Hematopoietic multipotent progenitor cell (in vitro differentiated cells): ENCODE measurements around the gene SIAH2. TPM values are rescaled to one million over a fixed set of nuclear protein-coding genes. Genes with fewer than 3 reads are reported as not detected.

Source experiments
- DNase-seq, 3 donors: peaks; one replicate each; pipeline ENCODE4 v3.0.0-alpha.2; 2011 to 2015; ENCODE audit warnings: low read depth in 2 of 3, low spot score in 2 of 3
- total RNA-seq: library from RNA; depleted of rRNA; stranded (reverse); fragments of >200 nt; gene quantifications from one replicate; pipeline ENCODE4 v1.2.3, GENCODE V29; 2012

SIAH2 gene
- total RNA-seq, 1 donor: 151 TPM

DNA sequence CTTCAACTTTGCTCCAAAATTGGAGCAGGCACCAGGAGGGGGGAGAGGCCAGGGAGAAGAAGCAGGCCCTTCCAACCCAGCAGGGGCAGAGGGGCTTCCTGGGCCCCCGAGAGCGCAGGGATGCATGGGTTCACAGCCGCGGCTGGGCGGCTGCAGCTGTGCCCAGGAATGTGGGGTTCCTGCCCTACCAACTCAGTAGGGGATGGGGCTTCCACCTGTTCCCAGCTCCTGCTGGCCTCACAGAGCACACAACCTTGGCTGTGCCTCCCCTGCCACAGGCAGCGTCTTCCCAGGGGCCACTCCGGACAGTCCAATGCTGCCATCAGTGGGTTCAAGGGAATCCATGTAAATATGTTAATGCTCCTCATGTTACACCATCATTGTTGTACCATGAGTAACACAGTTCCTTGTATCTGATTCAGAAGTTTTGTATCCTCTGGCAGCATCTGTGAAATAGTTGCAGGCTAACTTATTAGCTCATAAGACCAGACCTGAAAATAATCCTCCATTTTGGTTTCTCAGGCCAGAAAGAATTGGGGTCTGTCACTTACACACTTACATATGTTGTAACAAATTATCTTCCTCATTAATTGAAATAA, 12.1 kb upstream of the SIAH2 start:
- DNase-seq: no peak

GRCh38 chr3:150773616-150774192, 10.7 kb upstream of the SIAH2 start:
- DNase-seq: no peak

DNA sequence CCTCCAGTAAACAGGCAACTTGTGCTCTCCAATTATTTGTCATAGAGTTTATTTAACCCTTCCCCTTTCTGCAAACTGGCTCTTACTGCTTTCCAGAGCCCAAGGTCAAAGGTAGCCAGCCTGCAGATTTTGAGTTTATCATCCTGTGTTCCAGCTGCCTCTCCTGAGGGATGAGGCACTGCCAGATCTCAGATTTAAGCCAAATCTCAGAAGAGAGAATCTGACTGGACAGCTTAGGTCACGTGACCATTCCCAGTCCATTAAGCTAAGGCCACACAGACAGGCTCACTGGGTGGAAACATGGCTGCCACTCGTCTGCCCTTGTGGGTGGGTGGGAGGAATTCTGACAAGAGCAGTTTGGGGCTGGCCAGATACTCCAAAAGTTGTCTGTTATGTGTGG, 8.6 kb upstream of the SIAH2 start:
- no peak for DNase-seq

GRCh38 chr3:150770681-150771080, 7.7 kb upstream of the SIAH2 start:
- no peak for DNase-seq

- DNase-seq: no peak
Observed at GRCh38 chr3:150766742-150767141, 3.8 kb upstream of the SIAH2 start.

DNA sequence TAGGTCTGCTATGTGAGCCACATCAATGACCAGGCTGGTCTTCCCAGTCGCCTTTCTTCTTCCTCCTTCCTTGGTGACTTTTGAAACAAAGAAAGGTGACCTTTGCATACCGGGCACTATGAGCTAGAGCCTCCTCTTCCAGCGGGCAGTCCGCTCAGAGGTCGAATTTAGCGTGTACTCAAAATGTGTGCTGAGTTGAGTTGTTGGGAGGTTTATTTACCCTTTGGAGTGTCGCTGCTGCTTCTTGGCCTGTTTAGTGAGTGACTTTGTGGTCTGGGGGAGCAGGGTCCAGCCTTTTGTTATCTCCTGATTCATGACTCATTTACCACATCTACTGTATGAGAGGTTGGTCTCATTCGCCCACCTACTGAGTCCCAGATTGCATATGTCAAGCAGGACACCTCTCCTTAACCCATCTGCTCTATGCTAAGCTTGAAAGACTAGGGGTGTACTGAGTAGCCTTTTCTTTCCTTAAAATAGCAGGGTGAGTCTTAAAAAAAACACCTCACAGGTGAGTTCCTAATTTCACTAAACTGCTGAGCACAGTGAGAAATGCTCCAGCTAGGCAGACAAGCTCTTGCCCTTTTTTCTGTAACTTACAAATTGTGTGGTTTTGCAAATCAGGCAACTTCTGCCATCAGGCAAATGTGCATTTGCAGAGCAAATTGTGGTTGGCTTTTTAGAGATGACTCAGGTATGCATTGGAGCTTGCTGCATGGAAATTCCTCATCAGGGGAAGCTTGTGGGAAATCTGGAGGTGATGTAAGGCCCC, 3.2 kb upstream of the SIAH2 start:
- DNase-seq: no peak

GRCh38 chr3:150764967-150765366, 2.0 kb upstream of the SIAH2 start:
- DNase-seq: no peak

- no peak for DNase-seq
Observed at GRCh38 chr3:150764566-150764965, 1.6 kb upstream of the SIAH2 start.

DNA sequence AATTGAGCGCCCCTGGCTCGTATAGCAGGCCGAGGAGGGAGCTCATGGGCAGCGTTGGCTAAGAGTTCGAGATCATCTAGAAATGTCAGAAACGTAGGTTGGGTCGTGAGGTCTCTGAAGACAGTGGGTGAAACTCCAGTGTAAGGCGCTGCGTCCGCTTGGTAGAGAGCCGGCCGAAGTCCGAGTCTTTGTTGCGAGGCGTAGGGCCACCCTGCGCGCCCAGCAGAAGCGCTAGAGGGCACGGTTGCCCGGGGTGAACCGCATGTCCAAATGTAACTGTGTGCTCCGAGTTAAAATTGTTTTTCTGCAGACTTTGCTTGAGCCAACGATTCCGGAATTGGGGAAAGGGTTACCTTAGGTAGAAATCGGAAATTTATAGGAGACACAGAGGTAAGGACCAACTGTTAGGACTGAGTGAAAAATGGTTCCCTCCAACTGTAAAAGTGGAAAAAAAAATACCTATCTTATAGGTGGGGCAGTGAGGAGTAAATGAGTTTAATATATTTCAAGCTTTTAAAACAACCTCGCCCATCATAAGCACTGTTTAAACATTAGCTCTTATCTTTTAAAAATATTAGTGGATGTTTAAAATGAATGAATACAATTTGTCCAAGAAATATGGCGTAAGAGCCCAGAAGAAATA, 993 bp upstream of the SIAH2 start:
- DNase-seq: peak in 1 of 3 donors; percentile 51

- no peak for DNase-seq
Observed at GRCh38 chr3:150762662-150763121, 277 bp downstream of the SIAH2 start.

- no peak for DNase-seq
Observed at GRCh38 chr3:150761831-150762661, 923 bp downstream of the SIAH2 start.

GRCh38 chr3:150760431-150761200, 2.4 kb downstream of the SIAH2 start:
- DNase-seq: peak in 1 of 3 donors; percentile 35

DNA sequence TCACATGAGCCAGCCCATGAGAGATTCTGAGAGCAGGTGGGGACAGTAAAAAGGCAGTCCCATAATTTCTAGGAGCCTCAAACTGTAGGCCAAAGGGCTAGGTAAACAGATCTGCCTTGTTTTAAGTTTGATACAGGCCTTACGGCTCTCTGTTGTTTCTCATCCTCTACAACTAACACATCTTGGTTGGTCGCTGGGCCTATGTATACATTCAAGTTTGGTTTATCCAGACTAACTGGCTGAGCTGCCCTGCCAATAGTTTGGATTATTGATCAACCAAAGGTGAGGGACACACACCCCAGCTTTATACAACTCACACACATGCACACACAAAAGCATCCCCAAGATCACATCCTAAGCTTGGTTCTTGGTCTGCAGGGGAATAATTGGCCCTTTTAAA, 3.0 kb downstream of the SIAH2 start:
- no peak for DNase-seq

DNA sequence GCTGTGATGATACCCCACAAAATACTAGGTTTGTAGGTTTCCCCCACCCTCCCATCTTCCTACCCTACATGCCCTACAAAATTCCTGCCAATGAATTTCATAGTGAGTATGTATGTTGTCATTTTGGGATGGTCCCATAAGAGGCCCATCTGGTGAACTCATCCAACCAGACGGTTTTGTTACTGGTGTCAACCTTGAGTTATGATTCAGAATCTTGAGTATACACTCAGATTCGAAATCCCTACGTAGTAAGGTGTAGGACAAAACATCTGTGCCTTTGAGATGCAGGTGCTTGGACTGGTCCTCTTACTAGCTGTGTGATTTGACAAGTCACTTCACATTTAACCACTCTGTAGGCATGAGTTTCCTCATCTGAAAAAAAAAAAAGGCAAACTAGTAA, 3.6 kb downstream of the SIAH2 start:
- no peak for DNase-seq

DNA sequence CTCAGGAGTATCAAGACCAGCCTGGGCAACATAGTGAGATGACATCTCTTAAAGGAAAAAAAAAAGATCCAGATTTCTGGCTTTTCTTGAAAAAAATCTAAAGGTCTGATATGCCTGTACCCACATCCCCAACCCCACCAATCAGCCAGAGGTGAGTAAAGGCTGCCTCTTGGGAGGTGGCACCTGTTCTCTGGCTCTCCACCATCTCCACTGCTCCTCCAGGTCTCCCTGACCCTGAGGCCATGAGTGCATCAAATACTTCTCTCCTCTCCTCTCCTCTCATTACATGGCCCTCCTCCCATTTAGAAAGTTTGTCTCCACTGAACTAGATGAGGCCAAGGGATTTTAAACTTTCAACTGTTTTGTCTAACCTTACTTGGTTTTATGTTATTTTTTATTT, 5.2 kb downstream of the SIAH2 start:
- DNase-seq: no peak

GRCh38 chr3:150757364-150757763, 5.6 kb downstream of the SIAH2 start:
- no peak for DNase-seq

- DNase-seq: no peak
Observed at GRCh38 chr3:150756491-150757059, 6.4 kb downstream of the SIAH2 start.

DNA sequence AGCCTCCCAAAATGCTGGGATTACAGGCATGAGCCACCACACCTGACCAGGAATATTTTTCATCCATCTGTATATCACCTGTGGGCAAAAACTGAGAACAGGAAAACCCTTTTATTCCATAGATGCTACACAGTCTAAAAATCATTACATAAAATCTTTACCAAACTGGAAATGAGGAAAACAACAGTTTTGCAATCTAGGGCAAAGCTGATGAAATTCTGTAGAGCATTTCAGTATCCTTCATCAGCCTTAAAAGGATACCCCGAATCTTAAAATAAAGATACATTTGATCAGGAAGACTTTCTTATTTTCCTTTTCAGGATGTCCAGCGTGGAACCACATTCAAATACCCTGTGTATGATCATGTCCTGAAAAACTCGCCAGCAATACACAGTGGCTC, 7.1 kb downstream of the SIAH2 start:
- no peak for DNase-seq

DNA sequence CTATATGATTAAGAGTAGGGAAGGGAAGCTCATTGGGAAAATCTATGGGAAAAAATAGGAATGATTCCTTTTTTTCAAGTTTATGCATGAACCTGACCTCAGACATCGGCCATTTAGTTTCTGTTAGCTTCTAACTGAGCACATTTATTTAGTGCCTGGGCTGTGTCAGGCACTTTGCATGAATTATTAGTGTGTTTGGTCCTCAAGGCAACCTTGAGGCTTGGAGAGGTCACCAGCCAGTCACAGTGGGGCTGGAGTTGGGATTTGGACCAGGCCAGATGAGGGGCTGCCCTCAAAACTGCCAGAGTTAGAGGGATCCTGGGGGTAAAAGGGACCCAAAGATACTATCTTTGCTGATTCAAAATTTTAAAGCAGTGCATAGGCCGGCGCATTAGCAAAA, 8.1 kb downstream of the SIAH2 start:
- no peak for DNase-seq
